Right atrium auricular region (tissue), 2 donors: Measurements from ENCODE around the gene OSBPL8. TPM values are rescaled to one million over a fixed set of nuclear protein-coding genes. Genes with fewer than 3 reads are reported as not detected.

Source experiments
- DNase-seq: peaks from one replicate; pipeline ENCODE4 v3.0.0-alpha.2; 2019; ENCODE audit warnings: low spot score
- H3K27ac ChIP-seq, 2 donors: fragments of 200-600 bp; sonication (generic); 1 replicate in 1 of 2; 2 replicates in 1 of 2; pipeline ENCODE4 v1.5.1; 2016 to 2019
- H3K27me3 ChIP-seq, 2 donors: fragments of 200-600 bp; sonication (generic); one replicate each; pipeline versions ENCODE4 v1.5.1 to v1.6.0; 2017 to 2019
- H3K36me3 ChIP-seq: fragments of 200-600 bp; sonication (generic); one replicate; pipeline ENCODE4 v1.5.1; 2016
- H3K4me1 ChIP-seq, 2 donors: fragments of 200-600 bp; sonication (generic); one replicate each; pipeline versions ENCODE4 v1.5.1 to v1.6.0; 2017 to 2019
- H3K4me3 ChIP-seq, 2 donors: fragments of 200-600 bp; sonication (generic); 1 replicate in 1 of 2; 2 replicates in 1 of 2; pipeline ENCODE4 v1.5.1; 2017 to 2019; ENCODE audit warnings: mild to moderate bottlenecking in 1 of 2, moderate library complexity in 1 of 2
- H3K9me3 ChIP-seq, 2 donors: fragments of 200-600 bp; sonication (generic); one replicate each; pipeline ENCODE4 v1.5.1; 2019
- CTCF ChIP-seq, 2 donors: fragments of 200-600 bp; sonication (generic); IDR thresholded peaks; one replicate each; pipeline ENCODE4 v1.5.1; 2019; ENCODE audit warnings: antibody characterized with exemption in 2 of 2
- total RNA-seq, 2 donors: library from RNA; depleted of rRNA; stranded (reverse); fragments of >200 nt; gene quantifications; one replicate each; pipeline ENCODE4 v1.1.0, GENCODE V29; 2016

The OSBPL8 gene
- total RNA-seq, 2 donors from 2014 or later = 19.7 to 23.7 TPM

- H3K4me3 ChIP-seq = no peak overlapping the region
Observed at GRCh38 chr12:76495556-76495955, 64.0 kb downstream of the OSBPL8 start.

GRCh38 chr12:76491292-76491691 is 68.3 kb downstream of the OSBPL8 start:
- Histone ChIP-seq H3K27ac (no peak overlapping the region), H3K4me3 (no peak overlapping the region), H3K4me1 (no peaks in the 10 kb centered on the region), H3K27me3 (no peaks in the 10 kb centered on the region), H3K9me3 (peaks cover 0 to 16% of the 10 kb centered on the region in 2 donors), H3K36me3 (no peaks in the 10 kb centered on the region)
- no peak for DNase-seq
- TF ChIP-seq CTCF (IDR thresholded peaks at IDR 0.05) = no peak

More at GRCh38 chr12:76495556-76495955, 64.0 kb downstream of the OSBPL8 start:
- Histone ChIP-seq H3K27ac (no peak overlapping the region), H3K4me1 (no peaks in the 10 kb centered on the region), H3K36me3 (no peaks in the 10 kb centered on the region), H3K27me3 (no peaks in the 10 kb centered on the region), H3K9me3 (peaks cover 0 to 16% of the 10 kb centered on the region in 2 donors)
- no peak for TF ChIP-seq CTCF (IDR thresholded peaks at IDR 0.05)
- DNase-seq = no peak

GRCh38 chr12:76490763-76491162 is 68.8 kb downstream of the OSBPL8 start:
- peaks cover 0 to 16% of the 10 kb centered on the region in 2 donors for H3K9me3 ChIP-seq
- no peak for TF ChIP-seq CTCF (IDR thresholded peaks at IDR 0.05)

GRCh38 chr12:76489737-76490136 is 69.8 kb downstream of the OSBPL8 start:
- TF ChIP-seq CTCF (IDR thresholded peaks at IDR 0.05) = no peak

More at GRCh38 chr12:76490763-76491162, 68.8 kb downstream of the OSBPL8 start:
- Histone ChIP-seq H3K27me3 (no peaks in the 10 kb centered on the region), H3K27ac (no peak overlapping the region), H3K36me3 (no peaks in the 10 kb centered on the region), H3K4me3 (no peak overlapping the region), H3K4me1 (no peaks in the 10 kb centered on the region)
- no peak for DNase-seq

GRCh38 chr12:76486011-76486410 is 73.6 kb downstream of the OSBPL8 start:
- Histone ChIP-seq H3K4me1 (no peaks in the 10 kb centered on the region), H3K4me3 (no peak overlapping the region), H3K36me3 (no peaks in the 10 kb centered on the region), H3K9me3 (no peaks in the 10 kb centered on the region), H3K27ac (no peak overlapping the region), H3K27me3 (no peaks in the 10 kb centered on the region)
- DNase-seq = no peak
- no peak for TF ChIP-seq CTCF (IDR thresholded peaks at IDR 0.05)

More at GRCh38 chr12:76489737-76490136, 69.8 kb downstream of the OSBPL8 start:
- H3K9me3 ChIP-seq = peaks cover 0 to 16% of the 10 kb centered on the region in 2 donors
- no peak for DNase-seq
- no peak overlapping the region for H3K27ac ChIP-seq
- H3K27me3 ChIP-seq = no peaks in the 10 kb centered on the region
- H3K36me3 ChIP-seq = no peaks in the 10 kb centered on the region
- no peak overlapping the region for H3K4me3 ChIP-seq
- no peaks in the 10 kb centered on the region for H3K4me1 ChIP-seq

- no peak for TF ChIP-seq CTCF (IDR thresholded peaks at IDR 0.05)
- Histone ChIP-seq H3K36me3 (no peaks in the 10 kb centered on the region), H3K9me3 (no peaks in the 10 kb centered on the region)
Observed at GRCh38 chr12:76480796-76481195, 78.8 kb downstream of the OSBPL8 start.

More at GRCh38 chr12:76480796-76481195, 78.8 kb downstream of the OSBPL8 start:
- H3K27me3 ChIP-seq = no peaks in the 10 kb centered on the region
- DNase-seq = no peak
- peaks cover 0 to 1% of the 10 kb centered on the region in 2 donors for H3K4me1 ChIP-seq
- H3K27ac ChIP-seq = no peak overlapping the region
- no peak overlapping the region for H3K4me3 ChIP-seq
